K562 (cell line): ENCODE results near the gene PI4K2A. TPM values are rescaled to one million over a fixed set of nuclear protein-coding genes. Genes with fewer than 3 reads are reported as not detected.

Source experiments
- ATAC-seq: fragments of 200-7000 bp; cut with Tn5 transposase; 3 replicates; pipeline ENCODE4 v1.9.1; 2020; ENCODE audit warnings: moderate library complexity
- BruUV-seq: library from RNA; stranded (reverse); fragments of 400-500 nt; replicated peaks from 2 replicates; lab custom pipeline; 2021; lab: Mats Ljungman, UMichigan
- CTCF ChIA-PET: fragments of 300-600 bp; formaldehyde crosslinking; extraction: SDS; loops from one replicate; lab custom pipeline; 2021; ENCODE audit warnings: low intra/inter-chr PET ratio; lab: Yijun Ruan, JAX
- POLR2A ChIA-PET: fragments of 300-600, 350-650 bp; sonication (Branson Sonifier 250); formaldehyde crosslinking; extraction: SDS; loops from one replicate; lab custom pipeline; 2021; ENCODE audit warnings: antibody characterized with exemption, inconsistent platforms; lab: Yijun Ruan, JAX
- DNase-seq, 4 experiments: peaks; one replicate each; pipeline versions ENCODE4 v3.0.0 to v3.0.0-alpha.2; 2011 to 2018; ENCODE audit warnings: low spot score in 3 of 4, mixed read lengths in 3 of 4; ENCODE audit errors: extremely low read depth in 1 of 4
- FAIRE-seq: peaks from 2 replicates; lab custom pipeline; 2011; peaks lifted over from hg19 to GRCh38; lab: Jason Lieb, UNC
- H2AFZ ChIP-seq: 2 replicates; pipeline ENCODE4 v1.6.0; 2011; ENCODE audit warnings: low read depth, low read length, control low read depth, inconsistent platforms
- H3K27ac ChIP-seq: fragments of 200-600 bp; 3 replicates; pipeline ENCODE4 v1.8.0; 2011; ENCODE audit warnings: low read depth, mild to moderate bottlenecking, control low read depth, inconsistent platforms, low read length, moderate library complexity, mixed read lengths; ENCODE audit errors: extremely low read depth
- H3K27me3 ChIP-seq, 2 experiments: fragments of 300-600 bp in 1 of 2; 2 replicates in 1 of 2; 3 replicates in 1 of 2; pipeline versions ENCODE4 v1.6.0 to v1.8.0; 2011; ENCODE audit warnings: inconsistent platforms in 2 of 2, low read length in 2 of 2, mild to moderate bottlenecking in 1 of 2, mixed read lengths in 1 of 2, moderate library complexity in 1 of 2; ENCODE audit not compliant: control insufficient read depth in 2 of 2, insufficient read depth in 2 of 2
- H3K36me3 ChIP-seq: fragments of 300-600 bp; 3 replicates; pipeline ENCODE4 v1.8.0; 2011; ENCODE audit warnings: mild to moderate bottlenecking, low read length, inconsistent platforms; ENCODE audit not compliant: control insufficient read depth, insufficient read depth
- H3K4me1 ChIP-seq, 2 experiments: fragments of 200-600 bp in 1 of 2; replicated peaks in 1 of 2; 2 replicates in 1 of 2; 3 replicates in 1 of 2; pipeline versions ENCODE4 v1.5.1 to v1.8.0; 2011; ENCODE audit warnings: inconsistent platforms in 2 of 2, low read length in 2 of 2, mild to moderate bottlenecking in 1 of 2, mixed read lengths in 1 of 2, moderate library complexity in 1 of 2; ENCODE audit not compliant: control insufficient read depth in 2 of 2, insufficient read depth in 2 of 2
- H3K4me2 ChIP-seq: 2 replicates; pipeline ENCODE4 v1.6.1; 2011; ENCODE audit warnings: low read length, control low read depth, inconsistent platforms, mixed read lengths; ENCODE audit not compliant: insufficient read depth
- H3K4me3 ChIP-seq: fragments of 200-600 bp; sonication (generic), shearing (Covaris generic); 2 replicates; pipeline ENCODE4 v1.5.1; 2016; ENCODE audit warnings: control low read depth, inconsistent platforms
- H3K79me2 ChIP-seq: fragments of 200-600 bp; 3 replicates; pipeline ENCODE4 v1.8.0; 2011; ENCODE audit warnings: low read length, inconsistent platforms; ENCODE audit not compliant: control insufficient read depth, insufficient read depth
- H3K9ac ChIP-seq, 2 experiments: 2 replicates each; pipeline versions ENCODE4 v1.6.0 to v1.6.1; 2011; ENCODE audit warnings: low read depth in 2 of 2, low read length in 2 of 2, control low read depth in 1 of 2, inconsistent platforms in 1 of 2, mild to moderate bottlenecking in 1 of 2, mixed read lengths in 1 of 2; ENCODE audit not compliant: insufficient read depth in 1 of 2
- H3K9me1 ChIP-seq: one replicate; pipeline ENCODE4 v1.6.0; 2011; ENCODE audit warnings: inconsistent platforms, mild to moderate bottlenecking, low read length, moderate library complexity; ENCODE audit not compliant: control insufficient read depth, insufficient read depth
- H3K9me3 ChIP-seq: replicated peaks from 2 replicates; pipeline ENCODE4 v1.5.1; 2011; ENCODE audit warnings: low read depth, low read length, inconsistent platforms; ENCODE audit not compliant: control insufficient read depth, insufficient read depth
- H4K20me1 ChIP-seq: replicated peaks from 2 replicates; pipeline ENCODE4 v1.6.1; 2011; ENCODE audit warnings: low read length, inconsistent platforms, mixed read lengths; ENCODE audit not compliant: control insufficient read depth, insufficient read depth
- NR4A1 ChIP-seq, 2 experiments: fragments of 250-450 bp in 1 of 2; fragments of 450-650 bp in 1 of 2; sonication (Bioruptor Pico) in 1 of 2; IDR thresholded peaks; 2 replicates each; pipeline versions ENCODE4 v1.4.0 to v1.6.1; 2016 to 2020; ENCODE audit warnings: mild to moderate bottlenecking in 2 of 2, missing compliant biosample characterization in 1 of 2, missing genetic modification characterization in 1 of 2, moderate library complexity in 1 of 2
- STAT5A ChIP-seq: IDR thresholded peaks from 2 replicates; pipeline ENCODE4 v1.6.1; 2012; ENCODE audit warnings: low read length, inconsistent platforms, borderline replicate concordance
- ZNF239 ChIP-seq: fragments of 250-450 bp; sonication (Bioruptor Pico); IDR thresholded peaks from 2 replicates; pipeline ENCODE4 v1.4.0; 2020; ENCODE audit warnings: mild to moderate bottlenecking
- WGBS: fragments of 100-300 bp; shearing (Covaris generic); methylation state at CpG from one replicate; pipeline ENCODE4 v1.1.6; 2016; ENCODE audit warnings: low coverage, mixed read lengths; ENCODE audit not compliant: insufficient coverage; ENCODE audit errors: missing lambda C conversion rate; 5-methylcytosine and 5-hydroxymethylcytosine counted together
- in situ Hi-C: fragments of 300-500 bp; cut with MboI; formaldehyde crosslinking; loops from 4 replicates; pipeline ENCODE4 v1.15.0; 2018; ENCODE audit warnings: inconsistent platforms, mixed read lengths
- intact Hi-C: fragments of 100-400 bp; cut with micrococcal nuclease; formaldehyde crosslinking; loops from 2 replicates; pipeline ENCODE4 v1.14.2; 2022
- polyA plus RNA-seq, 8 experiments: library from polyadenylated mRNA; depleted of rRNA in 4 of 8; stranded (reverse) in 5 of 8; unstranded in 3 of 8; fragments of >200 nt; fragmentation: Nextera tagmentation in 2 of 8; fragmentation: Illumina TruSeq in 1 of 8; extraction: Ambion mirVana in 2 of 8; extraction: Trizol in 1 of 8; gene quantifications; 2 replicates each; pipeline versions ENCODE4 v1.2.1 to v1.2.3, GENCODE V29; 2011 to 2014; ENCODE audit warnings: inconsistent platforms in 1 of 8, missing spikeins in 1 of 8
- total RNA-seq, 7 experiments: library from RNA; depleted of rRNA in 6 of 7; stranded (reverse); fragments of >200 nt in 6 of 7; fragmentation: Illumina TruSeq in 2 of 7; extraction: Trizol in 2 of 7; gene quantifications; 2 replicates each; pipeline versions ENCODE4 v1.2.1 to v1.2.3, GENCODE V29; 2011 to 2021; ENCODE audit warnings: low replicate concordance in 1 of 7
- TF ChIP-seq, protein P1 (sequence below): sonication (generic); formaldehyde crosslinking; IDR thresholded peaks from 2 replicates; pipeline ENCODE4 v1.8.0; 2022; ENCODE audit warnings: mild to moderate bottlenecking, missing genetic modification reagents

Gene PI4K2A
- total and polyA plus RNA-seq, 9 of the 15 experiments (the other 6 are each of a cell fraction or from before 2014, with no cell fraction given): 4.4 to 28.4 (median 16.5) TPM

DNA sequence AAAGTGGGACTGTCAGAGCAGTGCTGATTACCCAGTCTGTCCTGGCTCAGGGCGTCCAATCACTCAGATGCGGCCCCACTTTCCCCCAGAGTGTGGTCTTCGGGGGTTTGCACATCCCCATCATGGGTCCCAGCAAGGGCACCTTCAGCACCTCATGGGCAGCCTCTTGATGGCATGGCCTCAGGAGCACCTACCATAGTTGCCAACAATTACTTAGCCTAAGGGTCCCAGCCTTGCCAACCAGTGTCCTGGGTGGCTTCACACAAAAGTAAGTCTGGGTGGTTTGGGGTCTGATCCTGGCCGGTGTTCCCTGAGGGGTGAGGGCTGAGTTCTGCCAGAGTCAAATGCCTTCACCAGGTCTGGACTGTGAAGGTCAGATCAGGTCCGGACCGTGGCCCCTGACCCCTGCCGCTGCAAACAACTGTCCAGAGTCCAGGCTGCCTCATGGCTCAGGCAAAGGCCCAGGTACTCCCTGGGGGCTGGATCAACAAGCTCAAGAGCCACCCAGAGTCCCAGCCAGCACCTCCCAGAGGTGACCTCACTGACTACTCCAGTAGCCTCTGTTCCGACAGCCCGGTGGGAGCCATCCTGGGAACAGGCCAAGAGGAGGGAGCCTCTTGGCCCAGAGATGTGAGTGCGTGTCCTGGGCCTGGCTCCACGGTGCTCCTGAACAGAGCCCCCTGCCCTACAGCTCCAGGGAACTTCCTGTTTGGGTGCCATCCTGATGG lies 66.8 kb downstream of the PI4K2A start:
- BruUV-seq: no TSS peak
- Histone ChIP-seq H3K4me1 (no peaks in the 10 kb centered on the region; a peak in 1 of 5 replicates), H4K20me1 (no peaks in the 10 kb centered on the region; the same call in 1 of the 2 replicates), H3K27ac (no peak overlapping the region), H3K27me3 (no peaks in the 10 kb centered on the region), H3K9me1 (no peaks in the 10 kb centered on the region), H3K4me2 (no peak overlapping the region), H3K9me3 (no peaks in the 10 kb centered on the region), H3K4me3 (no peak overlapping the region), H3K9ac (peak overlapping the region in 1 of 2 experiments; percentile 9; a peak in 1 of 4 replicates), H2AFZ (no peak overlapping the region), H3K36me3 (no peaks in the 10 kb centered on the region), H3K79me2 (no peaks in the 10 kb centered on the region)
- DNase-seq (no peak), FAIRE-seq (no peak), ATAC-seq (no peak; the same call in 2 of the 3 replicates)
- POLR2A ChIA-PET: interaction anchor here (0.6 to 2.5 kb wide), 2 partner anchors 21 to 73 kb away, joined by 3 to 9 read pairs; partner anchors contain the start of gene AVPI1
- intact Hi-C loops (no loop called here), in situ Hi-C loops (no loop called here)
- TF ChIP-seq, protein P1, sequence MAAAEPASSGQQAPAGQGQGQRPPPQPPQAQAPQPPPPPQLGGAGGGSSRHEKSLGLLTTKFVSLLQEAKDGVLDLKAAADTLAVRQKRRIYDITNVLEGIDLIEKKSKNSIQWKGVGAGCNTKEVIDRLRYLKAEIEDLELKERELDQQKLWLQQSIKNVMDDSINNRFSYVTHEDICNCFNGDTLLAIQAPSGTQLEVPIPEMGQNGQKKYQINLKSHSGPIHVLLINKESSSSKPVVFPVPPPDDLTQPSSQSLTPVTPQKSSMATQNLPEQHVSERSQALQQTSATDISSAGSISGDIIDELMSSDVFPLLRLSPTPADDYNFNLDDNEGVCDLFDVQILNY (CRISPR knock-in tag): no peak
- TF ChIP-seq ZNF239 (CRISPR knock-in tag) (no peak), NR4A1 (CRISPR knock-in tag; IDR thresholded peaks at IDR 0.05) (no peak), NR4A1 (tag; IDR thresholded peaks at IDR 0.05) (no peak), STAT5A (no peak)
- CTCF ChIA-PET: no interaction called here
- WGBS: 62% methylated on average over 9 of the region's 11 CpGs
